OCI-LY3 (cell line): ENCODE data around the gene DRC3.

Source experiments
- EZH2phosphoT487 ChIP-seq: fragments of 200-600 bp; shearing (Covaris generic); IDR thresholded peaks from 2 replicates; pipeline ENCODE4 v1.6.1; 2018; ENCODE audit warnings: antibody characterized with exemption, mixed run types, low read depth
- TF ChIP-seq, protein P1 (sequence below): fragments of 200-600, 300-600 bp; sonication (generic); IDR thresholded peaks from 2 replicates; pipeline ENCODE4 v1.5.1; 2014; ENCODE audit warnings: antibody characterized with exemption, low read length, low read depth

DNA sequence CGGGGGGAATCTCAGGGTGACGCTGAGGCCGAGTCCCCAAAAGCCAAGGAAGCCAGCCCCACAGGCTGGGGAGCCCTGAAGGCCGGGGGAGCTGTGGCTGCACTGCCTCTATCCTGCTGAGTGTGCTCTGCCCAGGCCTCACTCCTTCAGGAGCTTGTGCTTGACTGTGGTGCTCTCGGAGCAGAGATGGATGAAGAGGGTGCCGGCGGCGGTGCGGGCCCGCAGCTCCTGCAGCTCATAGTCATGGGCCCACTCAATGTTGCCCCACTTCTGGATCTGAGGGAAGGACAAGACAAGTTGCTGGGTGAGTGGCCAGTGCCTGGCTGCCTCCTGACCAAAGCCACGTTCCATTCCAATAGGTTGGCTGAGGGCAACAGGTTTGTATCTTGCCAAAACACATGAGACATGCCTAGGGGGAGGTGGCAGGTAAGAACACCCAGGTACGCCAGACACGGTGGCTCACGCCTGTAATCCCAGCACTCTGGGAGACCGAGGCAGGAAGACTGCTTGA is 45.8 kb downstream of the DRC3 start:
- TF ChIP-seq, protein P1, sequence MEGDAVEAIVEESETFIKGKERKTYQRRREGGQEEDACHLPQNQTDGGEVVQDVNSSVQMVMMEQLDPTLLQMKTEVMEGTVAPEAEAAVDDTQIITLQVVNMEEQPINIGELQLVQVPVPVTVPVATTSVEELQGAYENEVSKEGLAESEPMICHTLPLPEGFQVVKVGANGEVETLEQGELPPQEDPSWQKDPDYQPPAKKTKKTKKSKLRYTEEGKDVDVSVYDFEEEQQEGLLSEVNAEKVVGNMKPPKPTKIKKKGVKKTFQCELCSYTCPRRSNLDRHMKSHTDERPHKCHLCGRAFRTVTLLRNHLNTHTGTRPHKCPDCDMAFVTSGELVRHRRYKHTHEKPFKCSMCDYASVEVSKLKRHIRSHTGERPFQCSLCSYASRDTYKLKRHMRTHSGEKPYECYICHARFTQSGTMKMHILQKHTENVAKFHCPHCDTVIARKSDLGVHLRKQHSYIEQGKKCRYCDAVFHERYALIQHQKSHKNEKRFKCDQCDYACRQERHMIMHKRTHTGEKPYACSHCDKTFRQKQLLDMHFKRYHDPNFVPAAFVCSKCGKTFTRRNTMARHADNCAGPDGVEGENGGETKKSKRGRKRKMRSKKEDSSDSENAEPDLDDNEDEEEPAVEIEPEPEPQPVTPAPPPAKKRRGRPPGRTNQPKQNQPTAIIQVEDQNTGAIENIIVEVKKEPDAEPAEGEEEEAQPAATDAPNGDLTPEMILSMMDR: no peak
- no peak for TF ChIP-seq EZH2phosphoT487
